Ishikawa (cell line): ENCODE data around the gene SLC30A3.
A peak's percentile ranks its signal among the peaks of the same experiment; 100 is the strongest.

Source experiments
- CEBPB ChIP-seq: IDR thresholded peaks from 2 replicates; pipeline ENCODE4 v1.6.1; 2012
- CREB1 ChIP-seq: IDR thresholded peaks from 2 replicates; pipeline ENCODE4 v1.6.1; 2012; ENCODE audit warnings: low read depth
- EGR1 ChIP-seq: IDR thresholded peaks from 2 replicates; pipeline ENCODE4 v1.6.1; 2012
- EP300 ChIP-seq: IDR thresholded peaks from 2 replicates; pipeline ENCODE4 v1.6.1; 2012; ENCODE audit warnings: borderline replicate concordance
- FOXM1 ChIP-seq: IDR thresholded peaks from 2 replicates; pipeline ENCODE4 v1.6.1; 2012; ENCODE audit warnings: low read depth, borderline replicate concordance
- MAX ChIP-seq: IDR thresholded peaks from 2 replicates; pipeline ENCODE4 v1.6.1; 2012
- NFIC ChIP-seq: IDR thresholded peaks from 2 replicates; pipeline ENCODE4 v1.6.1; 2012
- RAD21 ChIP-seq: IDR thresholded peaks from 2 replicates; pipeline ENCODE4 v1.6.1; 2012; ENCODE audit warnings: low read depth
- REST ChIP-seq: IDR thresholded peaks from 2 replicates; pipeline ENCODE4 v1.6.1; 2012; ENCODE audit warnings: low read depth, mild to moderate bottlenecking
- TAF1 ChIP-seq: IDR thresholded peaks from 2 replicates; pipeline ENCODE4 v1.6.1; 2012; ENCODE audit warnings: low read depth, mild to moderate bottlenecking
- TCF12 ChIP-seq: IDR thresholded peaks from 2 replicates; pipeline ENCODE4 v1.6.1; 2012; ENCODE audit warnings: low read depth
- TEAD4 ChIP-seq: IDR thresholded peaks from 2 replicates; pipeline ENCODE4 v1.6.1; 2012
- USF1 ChIP-seq: IDR thresholded peaks from 2 replicates; pipeline ENCODE4 v1.6.1; 2012
- YY1 ChIP-seq: IDR thresholded peaks from 2 replicates; pipeline ENCODE4 v1.6.1; 2012; ENCODE audit warnings: low read depth
- ZBTB7A ChIP-seq: IDR thresholded peaks from 2 replicates; pipeline ENCODE4 v1.6.1; 2012; ENCODE audit warnings: low read depth

The SLC30A3 gene

DNA sequence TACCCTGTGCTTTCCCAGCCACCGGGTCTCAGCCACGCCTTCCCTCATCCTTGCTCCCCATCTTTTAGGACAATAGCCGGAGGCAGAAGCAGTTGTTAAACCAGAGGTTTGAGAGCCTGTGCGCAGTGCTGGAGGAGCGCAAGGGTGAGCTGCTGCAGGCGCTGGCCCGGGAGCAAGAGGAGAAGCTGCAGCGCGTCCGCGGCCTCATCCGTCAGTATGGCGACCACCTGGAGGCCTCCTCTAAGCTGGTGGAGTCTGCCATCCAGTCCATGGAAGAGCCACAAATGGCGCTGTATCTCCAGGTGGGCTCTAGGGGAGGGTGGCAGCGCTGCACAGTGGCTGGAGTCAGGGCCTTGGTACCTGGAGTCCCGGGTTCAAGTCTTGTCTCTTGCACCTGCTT, 42.7 kb upstream of the SLC30A3 start:
- TF ChIP-seq TEAD4: no peak
- TF ChIP-seq USF1: no peak
- no peak for TF ChIP-seq NFIC
- TF ChIP-seq YY1: no peak
- no peak for TF ChIP-seq CEBPB
- no peak for TF ChIP-seq TAF1
- TF ChIP-seq CREB1: no peak
- no peak for TF ChIP-seq TCF12
- no peak for TF ChIP-seq ZBTB7A
- no peak for TF ChIP-seq MAX
- no peak for TF ChIP-seq EP300
- TF ChIP-seq FOXM1: no peak
- TF ChIP-seq REST: no peak

GRCh38 chr2:27304488-27305240, 41.8 kb upstream of the SLC30A3 start:
- TF ChIP-seq EGR1 (no peak), CEBPB (no peak), TCF12 (no peak), ZBTB7A (no peak)

DNA sequence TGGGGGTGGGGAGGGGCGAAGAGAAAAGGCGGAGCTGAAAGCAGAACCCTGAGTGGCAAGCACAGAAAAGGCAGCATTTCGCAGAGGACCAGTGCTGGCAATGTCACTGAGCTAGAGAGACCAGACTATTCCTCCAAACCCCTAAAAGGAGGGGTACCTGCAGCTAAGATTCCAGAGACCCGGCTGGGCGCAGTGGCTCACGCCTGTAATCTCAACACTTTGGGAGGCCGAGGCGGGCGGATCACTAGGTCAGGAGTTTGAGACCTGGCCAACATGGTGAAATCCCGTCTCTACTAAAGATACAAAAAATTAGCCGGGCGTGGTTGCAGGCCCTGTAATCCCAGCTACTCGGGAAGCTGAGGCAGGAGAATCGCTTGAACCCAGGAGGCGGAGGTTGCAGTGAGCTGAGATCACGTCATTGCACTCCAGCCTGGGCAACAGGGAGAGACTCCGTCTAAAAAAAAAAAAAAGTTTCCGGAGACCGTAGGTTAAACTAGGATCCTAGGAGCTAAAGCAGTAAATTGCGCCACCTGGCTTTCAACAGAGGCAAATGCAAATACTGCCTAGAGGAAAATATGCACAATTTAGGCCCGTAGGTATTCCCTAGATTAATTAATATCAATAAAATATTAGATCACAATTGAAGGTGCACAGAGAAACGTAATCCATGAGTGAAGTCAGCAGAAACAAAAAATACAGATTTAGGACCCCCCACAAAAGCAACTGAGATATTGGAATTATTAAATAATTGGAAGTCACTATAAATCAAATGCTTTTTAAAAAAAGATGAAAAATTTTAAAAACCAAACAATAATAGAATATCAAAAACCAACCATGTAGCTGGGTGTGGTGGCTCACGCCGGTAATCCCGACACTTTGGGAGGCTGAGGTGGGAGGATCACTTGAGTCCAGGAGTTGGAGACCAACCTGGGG, 40.5 kb upstream of the SLC30A3 start:
- peak; percentile 80 for TF ChIP-seq RAD21
- TF ChIP-seq MAX: no peak

- TF ChIP-seq USF1 (no peak), YY1 (no peak), TCF12 (no peak)
These were observed 35.7 kb upstream of the SLC30A3 start for GRCh38 chr2:27298391-27299080.

- TF ChIP-seq TCF12 (no peak), FOXM1 (no peak)
These were observed 34.3 kb upstream of the SLC30A3 start for GRCh38 chr2:27297195-27297594.

DNA sequence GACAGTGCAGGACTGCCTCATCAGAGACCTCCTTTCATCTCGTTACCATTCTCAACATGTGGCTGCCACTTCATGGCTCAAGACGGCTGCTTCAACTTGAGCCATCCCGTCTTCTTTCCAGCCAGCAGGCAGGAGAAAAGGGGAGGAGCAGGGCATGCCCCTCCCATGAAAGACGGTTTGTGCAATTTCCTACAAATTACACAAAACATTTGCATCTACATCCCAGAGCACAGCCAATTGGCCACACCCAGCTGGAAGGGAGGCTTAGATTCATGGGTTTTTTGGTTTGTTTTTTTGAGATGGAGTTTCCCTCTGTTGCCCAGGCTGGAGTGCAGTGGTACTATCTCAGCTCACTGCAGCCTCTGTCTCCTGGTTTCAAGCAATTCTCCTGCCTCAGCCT, 33.6 kb upstream of the SLC30A3 start:
- TF ChIP-seq NFIC (no peak), USF1 (no peak), CEBPB (no peak), TEAD4 (no peak), REST (no peak), YY1 (no peak), ZBTB7A (no peak), FOXM1 (no peak), MAX (no peak), RAD21 (no peak), EGR1 (no peak), CREB1 (no peak), TCF12 (no peak), EP300 (no peak), TAF1 (no peak)
